C4-2B (cell line): Measurements from ENCODE around the gene SPTSSB.

ENCODE experiments used
- ZFX ChIP-seq: fragments of 450-650 bp; IDR thresholded peaks from 2 replicates; pipeline ENCODE4 v1.6.1; 2017
- TF ChIP-seq, protein P1 (sequence below): fragments of 450-650 bp; conservative IDR thresholded peaks from 2 replicates; pipeline ENCODE4 v1.5.1; 2017; ENCODE audit warnings: mild to moderate bottlenecking

- TF ChIP-seq, protein P1, sequence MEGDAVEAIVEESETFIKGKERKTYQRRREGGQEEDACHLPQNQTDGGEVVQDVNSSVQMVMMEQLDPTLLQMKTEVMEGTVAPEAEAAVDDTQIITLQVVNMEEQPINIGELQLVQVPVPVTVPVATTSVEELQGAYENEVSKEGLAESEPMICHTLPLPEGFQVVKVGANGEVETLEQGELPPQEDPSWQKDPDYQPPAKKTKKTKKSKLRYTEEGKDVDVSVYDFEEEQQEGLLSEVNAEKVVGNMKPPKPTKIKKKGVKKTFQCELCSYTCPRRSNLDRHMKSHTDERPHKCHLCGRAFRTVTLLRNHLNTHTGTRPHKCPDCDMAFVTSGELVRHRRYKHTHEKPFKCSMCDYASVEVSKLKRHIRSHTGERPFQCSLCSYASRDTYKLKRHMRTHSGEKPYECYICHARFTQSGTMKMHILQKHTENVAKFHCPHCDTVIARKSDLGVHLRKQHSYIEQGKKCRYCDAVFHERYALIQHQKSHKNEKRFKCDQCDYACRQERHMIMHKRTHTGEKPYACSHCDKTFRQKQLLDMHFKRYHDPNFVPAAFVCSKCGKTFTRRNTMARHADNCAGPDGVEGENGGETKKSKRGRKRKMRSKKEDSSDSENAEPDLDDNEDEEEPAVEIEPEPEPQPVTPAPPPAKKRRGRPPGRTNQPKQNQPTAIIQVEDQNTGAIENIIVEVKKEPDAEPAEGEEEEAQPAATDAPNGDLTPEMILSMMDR, result no peak
- no peak for TF ChIP-seq ZFX
Measured at GRCh38 chr3:161316006-161316689, 55.2 kb downstream of the SPTSSB start.
